MV-4-11 (cell line): Measurements from ENCODE around the gene MOK.
A peak's percentile ranks its signal among the peaks of the same experiment; 100 is the strongest.
"Not testable (repeated sequence)": the region's sequence is repeated elsewhere in the genome, so short reads cannot be mapped to it uniquely, and the experiment has no call there.

ENCODE experiments used
- DNase-seq: peaks from one replicate; lab custom pipeline; 2025; lab: John Stamatoyannopoulos, UW

Gene MOK

GRCh38 chr14:102246071-102246470, 58.9 kb downstream of the MOK start:
- DNase-seq: no peak

- not testable (repeated sequence) for DNase-seq
Measured at GRCh38 chr14:102243795-102244194, 61.2 kb downstream of the MOK start.

- no peak for DNase-seq
Measured at GRCh38 chr14:102241147-102241546, 63.8 kb downstream of the MOK start.

- DNase-seq: not testable (repeated sequence)
Measured at GRCh38 chr14:102240481-102240880, 64.5 kb downstream of the MOK start.

- DNase-seq: no peak
Measured at GRCh38 chr14:102239231-102239630, 65.7 kb downstream of the MOK start.

- DNase-seq: no peak
Measured at GRCh38 chr14:102238766-102239165, 66.2 kb downstream of the MOK start.

- DNase-seq: no peak
Measured at GRCh38 chr14:102238131-102238530, 66.8 kb downstream of the MOK start.

- no peak for DNase-seq
Measured at GRCh38 chr14:102236026-102236425, 68.9 kb downstream of the MOK start.

- peak; percentile 6 for DNase-seq
Measured at GRCh38 chr14:102235275-102235897, 69.6 kb downstream of the MOK start.

- DNase-seq: no peak
Measured at GRCh38 chr14:102234331-102235264, 70.4 kb downstream of the MOK start.

- DNase-seq: no peak
Measured at GRCh38 chr14:102233081-102233480, 71.9 kb downstream of the MOK start.

- no peak for DNase-seq
Measured at GRCh38 chr14:102232348-102232625, 72.7 kb downstream of the MOK start.

- no peak for DNase-seq
Measured at GRCh38 chr14:102231476-102232347, 73.3 kb downstream of the MOK start.

- DNase-seq: no peak
Measured at GRCh38 chr14:102230481-102231210, 74.3 kb downstream of the MOK start.

- DNase-seq: no peak
Measured at GRCh38 chr14:102229739-102230092, 75.2 kb downstream of the MOK start.

- no peak for DNase-seq
Measured at GRCh38 chr14:102229071-102229738, 75.8 kb downstream of the MOK start.

GRCh38 chr14:102227184-102227964, 77.6 kb downstream of the MOK start:
- DNase-seq: no peak

GRCh38 chr14:102226356-102227125, 78.4 kb downstream of the MOK start:
- no peak for DNase-seq

GRCh38 chr14:102225936-102226335, 79.0 kb downstream of the MOK start:
- DNase-seq: no peak

GRCh38 chr14:102225386-102225785, 79.6 kb downstream of the MOK start:
- no peak for DNase-seq
